HCT116 (cell line): ENCODE data around the gene ABCG5.

ENCODE experiments used
- CEBPB ChIP-seq: IDR thresholded peaks from 2 replicates; pipeline ENCODE4 v1.6.1; 2012; ENCODE audit warnings: low read depth
- ELF1 ChIP-seq: IDR thresholded peaks from 2 replicates; pipeline ENCODE4 v1.6.1; 2012; ENCODE audit warnings: low read depth, borderline replicate concordance
- EZH2 ChIP-seq: fragments of 200-600 bp; sonication (generic); IDR thresholded peaks from 2 replicates; pipeline ENCODE4 v1.6.1; 2017; ENCODE audit warnings: antibody characterized with exemption, mixed run types
- EZH2phosphoT487 ChIP-seq: fragments of 200-600 bp; IDR thresholded peaks from 2 replicates; pipeline ENCODE4 v1.6.1; 2018; ENCODE audit warnings: antibody characterized with exemption, borderline replicate concordance
- MAX ChIP-seq: IDR thresholded peaks from 2 replicates; pipeline ENCODE4 v1.6.1; 2012
- POLR2A ChIP-seq: IDR thresholded peaks from 2 replicates; pipeline ENCODE4 v1.7.0; 2011; ENCODE audit warnings: borderline replicate concordance; ENCODE audit not compliant: insufficient read depth, insufficient read length; ENCODE audit errors: extremely low read depth
- POLR2AphosphoS5 ChIP-seq: IDR thresholded peaks from 2 replicates; pipeline ENCODE4 v1.6.1; 2011; ENCODE audit warnings: mild to moderate bottlenecking, low read depth, low read length, moderate library complexity
- RAD21 ChIP-seq: IDR thresholded peaks from 2 replicates; pipeline ENCODE4 v1.6.1; 2012; ENCODE audit warnings: low read depth, mild to moderate bottlenecking
- TF ChIP-seq, protein P1 (sequence below), 3 experiments: fragments of 200-600 bp in 1 of 3; sonication (generic) in 1 of 3; IDR thresholded peaks in 2 of 3; conservative IDR thresholded peaks in 1 of 3; 2 replicates each; pipeline ENCODE4 v1.5.1; 2012 to 2017; ENCODE audit warnings: low read depth in 2 of 3, low read length in 2 of 3, antibody characterized with exemption in 1 of 3, borderline replicate concordance in 1 of 3, control low read depth in 1 of 3, mild to moderate bottlenecking in 1 of 3, mixed read lengths in 1 of 3, mixed run types in 1 of 3, moderate library complexity in 1 of 3; ENCODE audit not compliant: insufficient read depth in 1 of 3

DNA sequence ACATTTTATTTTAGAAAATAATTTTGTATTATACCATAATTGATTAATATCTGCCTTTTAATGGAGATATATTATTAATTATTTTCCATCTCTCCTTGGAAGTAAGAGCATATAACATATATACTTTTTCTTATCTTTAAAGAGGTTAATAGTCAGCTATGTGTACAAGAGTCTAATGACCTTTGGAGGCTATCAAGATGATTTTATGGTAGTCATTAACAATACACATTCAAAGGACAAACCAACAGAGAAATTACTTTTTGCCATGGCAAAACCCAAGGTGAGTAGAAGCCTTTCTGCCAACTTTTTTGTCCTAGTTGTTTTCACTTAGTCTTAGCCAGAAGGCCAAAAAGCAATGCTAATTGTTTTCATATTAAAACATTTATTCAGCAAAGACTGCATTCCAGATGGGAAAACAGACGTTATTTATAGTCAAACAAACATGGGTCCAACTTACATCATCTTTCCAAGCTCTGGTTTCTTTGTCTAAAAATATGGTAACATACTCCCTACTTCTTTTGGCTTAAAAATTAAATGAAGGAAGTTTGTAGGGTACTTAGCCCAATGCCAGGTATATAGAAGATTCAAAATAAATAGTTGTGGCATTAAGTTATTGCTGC, 74.4 kb downstream of the ABCG5 start:
- no peak for TF ChIP-seq ELF1
- no peak for TF ChIP-seq EZH2phosphoT487
- TF ChIP-seq, protein P1, sequence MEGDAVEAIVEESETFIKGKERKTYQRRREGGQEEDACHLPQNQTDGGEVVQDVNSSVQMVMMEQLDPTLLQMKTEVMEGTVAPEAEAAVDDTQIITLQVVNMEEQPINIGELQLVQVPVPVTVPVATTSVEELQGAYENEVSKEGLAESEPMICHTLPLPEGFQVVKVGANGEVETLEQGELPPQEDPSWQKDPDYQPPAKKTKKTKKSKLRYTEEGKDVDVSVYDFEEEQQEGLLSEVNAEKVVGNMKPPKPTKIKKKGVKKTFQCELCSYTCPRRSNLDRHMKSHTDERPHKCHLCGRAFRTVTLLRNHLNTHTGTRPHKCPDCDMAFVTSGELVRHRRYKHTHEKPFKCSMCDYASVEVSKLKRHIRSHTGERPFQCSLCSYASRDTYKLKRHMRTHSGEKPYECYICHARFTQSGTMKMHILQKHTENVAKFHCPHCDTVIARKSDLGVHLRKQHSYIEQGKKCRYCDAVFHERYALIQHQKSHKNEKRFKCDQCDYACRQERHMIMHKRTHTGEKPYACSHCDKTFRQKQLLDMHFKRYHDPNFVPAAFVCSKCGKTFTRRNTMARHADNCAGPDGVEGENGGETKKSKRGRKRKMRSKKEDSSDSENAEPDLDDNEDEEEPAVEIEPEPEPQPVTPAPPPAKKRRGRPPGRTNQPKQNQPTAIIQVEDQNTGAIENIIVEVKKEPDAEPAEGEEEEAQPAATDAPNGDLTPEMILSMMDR (IDR thresholded peaks at IDR 0.05 in 2 of 3, conservative IDR thresholded peaks at IDR 0.05 in 1 of 3; ENCODE audit: borderline replicate concordance in 1 of 3, insufficient read depth in 1 of 3, low read depth in 2 of 3, low read length in 2 of 3), result no peak
- TF ChIP-seq MAX, result no peak
- no peak for TF ChIP-seq EZH2
- no peak for TF ChIP-seq CEBPB
- no peak for TF ChIP-seq POLR2AphosphoS5
- no peak for TF ChIP-seq POLR2A
- no peak for TF ChIP-seq RAD21
